ENCODE results near the gene PEX12.
"Not testable (repeated sequence)": the region's sequence is repeated elsewhere in the genome, so short reads cannot be mapped to it uniquely, and the experiment has no call there.

Gene PEX12

DNA sequence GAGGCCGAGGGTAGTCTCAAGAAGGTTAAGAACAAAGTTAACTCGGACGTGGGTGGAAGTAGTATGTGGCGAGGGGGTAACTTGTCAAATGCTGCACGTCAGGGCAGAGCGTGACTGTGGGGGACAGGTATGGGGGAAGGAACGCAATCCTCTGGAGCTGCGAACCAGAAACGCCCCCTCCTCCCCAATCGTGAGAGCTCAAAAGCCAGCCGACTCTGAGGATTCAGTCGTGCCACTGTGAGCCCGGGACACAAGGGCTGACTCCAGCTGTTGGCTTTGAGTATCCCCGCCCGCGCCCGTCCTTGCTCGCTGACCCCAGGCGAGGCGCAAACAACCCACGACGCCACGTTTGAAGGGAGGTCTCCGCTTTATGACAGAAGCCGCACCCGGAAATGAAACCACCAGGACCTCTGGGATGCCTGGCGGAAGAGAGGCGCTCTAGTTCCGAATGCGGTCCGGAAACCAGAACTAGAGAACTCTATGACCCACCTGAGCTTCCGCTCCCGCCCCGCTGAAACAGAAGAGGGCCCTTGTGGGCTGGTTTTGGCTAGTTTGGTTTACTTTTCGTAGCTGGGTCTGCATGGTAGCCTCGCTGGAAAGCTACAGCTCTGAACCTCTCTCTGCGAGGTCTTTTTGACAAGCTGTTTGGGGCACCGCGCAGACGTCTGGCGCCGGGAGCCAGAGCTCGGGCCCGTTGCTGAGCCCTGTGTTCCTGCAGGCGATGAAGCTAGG is at the start of gene PEX12:
Gene PEX12 (minus strand): TSS at position 375 of the 732 bp plus-strand sequence. CDS start 550 bp downstream, outside the sequence.
- DNase-seq, result peak; percentile 92

DNA sequence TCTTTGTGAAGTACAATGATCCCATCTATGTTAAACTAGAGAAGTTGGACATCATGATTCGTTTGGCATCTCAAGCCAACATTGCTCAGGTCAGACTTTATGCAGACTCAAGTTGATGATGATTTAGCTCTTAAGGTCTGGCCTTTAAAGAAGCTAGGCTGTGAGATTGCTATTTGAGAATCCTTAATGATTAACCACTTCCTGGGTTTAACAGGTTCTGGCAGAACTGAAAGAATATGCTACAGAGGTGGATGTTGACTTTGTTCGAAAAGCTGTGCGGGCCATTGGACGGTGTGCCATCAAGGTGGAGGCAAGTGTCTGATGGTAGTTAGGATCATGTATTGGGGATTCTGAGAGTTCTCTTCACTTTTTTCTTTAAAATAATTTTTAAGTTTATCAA is 49.0 kb upstream of the PEX12 start:
- DNase-seq, result no peak

- no peak for DNase-seq
Observed at GRCh38 chr17:35621768-35622167, 43.4 kb upstream of the PEX12 start.

DNA sequence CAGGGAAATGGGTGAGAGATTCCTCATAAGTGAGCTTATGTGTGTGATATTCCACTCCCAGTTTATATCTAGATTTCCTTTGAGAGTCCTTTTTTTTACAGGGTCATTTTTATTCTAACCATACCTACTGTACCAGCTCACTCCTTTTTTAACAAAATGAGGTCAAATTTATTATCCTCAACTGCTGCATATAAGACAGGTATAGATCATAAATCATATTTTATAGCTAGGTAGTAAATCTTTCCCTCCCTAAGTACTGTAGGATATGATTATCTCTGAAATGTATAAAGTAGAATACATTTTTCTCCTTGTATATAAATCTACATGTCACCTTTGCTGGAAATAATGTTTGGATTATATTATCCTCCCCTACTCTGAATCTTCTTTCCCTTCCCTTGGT is 40.3 kb upstream of the PEX12 start:
- DNase-seq, result no peak

DNA sequence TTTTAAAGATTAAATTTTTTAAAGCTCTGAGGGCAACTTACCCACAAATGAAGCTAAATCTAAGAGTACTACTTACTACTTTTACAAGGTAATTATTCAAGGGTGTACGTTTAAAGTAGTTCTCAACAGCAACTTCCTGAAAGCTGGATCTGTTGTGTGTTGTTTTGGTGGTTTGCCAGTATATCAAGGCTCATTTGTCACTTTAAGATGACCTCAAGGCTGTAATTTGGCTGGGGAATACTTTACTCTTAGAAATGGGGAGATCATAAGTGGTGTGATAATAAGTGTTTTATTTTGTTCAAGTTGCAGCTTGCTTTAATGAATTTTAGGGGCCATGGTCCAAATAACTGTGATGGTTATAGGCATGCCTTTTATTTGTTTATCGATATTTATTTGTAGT is 39.1 kb upstream of the PEX12 start:
- no peak for DNase-seq

GRCh38 chr17:35616536-35616935 is 38.2 kb upstream of the PEX12 start:
- no peak for DNase-seq

GRCh38 chr17:35614810-35615209 is 36.4 kb upstream of the PEX12 start:
- no peak for DNase-seq

DNA sequence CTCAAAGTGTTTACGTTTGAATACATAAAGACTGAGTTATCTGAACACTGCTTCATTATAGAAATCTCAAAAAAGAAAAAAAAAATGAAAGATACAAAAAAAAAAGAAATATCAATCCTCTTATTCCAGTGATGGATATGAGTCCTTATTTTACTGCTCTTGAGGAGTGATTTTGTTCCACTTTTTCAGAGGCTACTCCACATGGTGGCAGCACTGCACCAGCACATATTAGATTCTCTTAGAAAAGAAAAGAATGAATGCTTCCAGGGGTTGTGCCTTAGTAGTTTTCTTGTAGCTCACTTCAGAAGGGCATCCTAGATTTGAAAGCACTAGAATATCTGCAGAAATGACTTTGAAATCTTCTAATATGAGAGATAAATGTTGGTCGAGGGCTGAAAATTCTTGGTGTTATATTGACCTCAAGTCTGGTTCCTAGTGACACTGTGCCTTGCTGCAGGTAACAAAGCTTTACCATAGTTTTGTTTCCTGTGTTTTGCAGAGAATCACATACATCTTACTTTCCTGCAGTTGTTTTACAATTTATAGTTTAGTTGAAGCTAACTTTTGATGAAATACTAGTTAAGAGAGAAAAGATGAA is 34.7 kb upstream of the PEX12 start:
- peak; percentile 52 to 56 for DNase-seq

DNA sequence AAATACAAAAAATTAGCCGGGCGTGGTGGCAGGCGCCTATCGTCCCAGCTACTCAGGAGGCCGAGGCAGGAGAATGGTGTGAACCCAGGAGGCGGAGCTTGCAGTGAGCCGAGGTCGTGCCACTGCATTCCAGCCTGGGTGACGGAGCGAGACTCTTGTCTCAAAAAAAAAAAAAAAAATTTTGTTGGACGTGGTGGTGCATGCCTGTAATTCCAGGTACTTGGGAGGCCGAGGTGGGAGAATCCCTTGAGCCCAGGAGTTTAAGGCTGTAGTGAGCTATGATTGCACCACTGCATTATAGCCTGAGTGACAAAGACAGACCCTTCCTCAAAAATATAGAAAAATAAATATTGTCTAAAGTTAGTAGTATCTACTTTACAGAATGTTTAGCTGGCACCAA is 32.4 kb upstream of the PEX12 start:
- not testable (repeated sequence) for DNase-seq

DNA sequence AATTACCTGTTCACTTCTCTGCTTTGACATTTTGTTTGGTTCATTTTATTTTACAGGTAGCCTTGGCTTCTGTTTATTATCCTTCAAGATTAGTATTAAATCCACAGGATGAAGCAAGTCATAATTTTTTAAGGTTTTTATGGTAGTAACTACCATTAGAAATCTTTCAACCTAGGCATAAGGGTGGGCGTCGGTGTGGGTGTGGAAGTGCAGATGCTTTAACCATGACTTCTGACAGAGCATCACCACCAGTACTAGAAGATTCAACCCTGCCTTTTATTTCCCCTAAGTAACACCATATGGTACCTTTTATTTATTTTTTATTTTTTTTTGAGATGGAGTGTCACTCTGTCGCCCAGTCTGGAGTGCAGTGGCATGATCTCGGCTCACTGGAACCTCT is 31.5 kb upstream of the PEX12 start:
- no peak for DNase-seq

GRCh38 chr17:35607239-35607847 is 29.0 kb upstream of the PEX12 start:
- DNase-seq, result no peak

DNA sequence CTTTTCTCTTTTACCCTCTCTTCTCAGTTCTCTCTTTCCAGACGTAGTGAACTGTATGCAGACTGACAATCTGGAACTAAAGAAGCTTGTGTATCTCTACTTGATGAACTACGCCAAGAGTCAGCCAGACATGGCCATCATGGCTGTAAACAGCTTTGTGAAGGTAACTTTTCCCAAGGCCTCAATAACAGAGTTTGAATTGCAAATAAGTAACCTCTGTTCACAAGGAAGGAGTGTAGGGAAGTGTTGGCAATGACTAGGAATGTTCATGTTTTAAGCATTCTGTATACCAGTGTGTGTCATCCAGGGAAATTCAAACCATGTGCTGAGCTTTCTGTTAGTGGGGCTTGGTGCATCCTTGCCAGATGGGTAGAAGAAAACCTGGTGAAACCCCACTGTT is 27.3 kb upstream of the PEX12 start:
- DNase-seq, result no peak

DNA sequence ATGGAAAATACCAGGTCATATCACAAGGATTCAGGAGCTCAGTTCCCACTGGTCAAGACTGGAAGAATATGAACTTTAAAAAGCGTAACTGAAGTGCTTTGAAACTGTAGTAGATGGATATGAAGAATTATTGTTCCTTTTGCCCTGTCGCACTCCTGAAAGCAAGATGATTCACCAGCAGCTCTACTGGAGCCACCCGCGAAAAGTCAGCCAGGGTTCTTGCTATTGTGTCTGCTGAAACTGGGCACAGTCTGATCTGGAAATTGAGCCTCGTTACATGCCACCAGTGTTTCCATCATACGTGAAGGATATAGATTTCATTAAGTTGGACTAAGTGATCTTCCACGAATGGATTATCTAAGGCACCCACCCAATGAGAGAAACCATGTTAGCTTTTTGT is 25.3 kb upstream of the PEX12 start:
- no peak for DNase-seq

- DNase-seq, result no peak
Observed at GRCh38 chr17:35597604-35598003, 19.2 kb upstream of the PEX12 start.

DNA sequence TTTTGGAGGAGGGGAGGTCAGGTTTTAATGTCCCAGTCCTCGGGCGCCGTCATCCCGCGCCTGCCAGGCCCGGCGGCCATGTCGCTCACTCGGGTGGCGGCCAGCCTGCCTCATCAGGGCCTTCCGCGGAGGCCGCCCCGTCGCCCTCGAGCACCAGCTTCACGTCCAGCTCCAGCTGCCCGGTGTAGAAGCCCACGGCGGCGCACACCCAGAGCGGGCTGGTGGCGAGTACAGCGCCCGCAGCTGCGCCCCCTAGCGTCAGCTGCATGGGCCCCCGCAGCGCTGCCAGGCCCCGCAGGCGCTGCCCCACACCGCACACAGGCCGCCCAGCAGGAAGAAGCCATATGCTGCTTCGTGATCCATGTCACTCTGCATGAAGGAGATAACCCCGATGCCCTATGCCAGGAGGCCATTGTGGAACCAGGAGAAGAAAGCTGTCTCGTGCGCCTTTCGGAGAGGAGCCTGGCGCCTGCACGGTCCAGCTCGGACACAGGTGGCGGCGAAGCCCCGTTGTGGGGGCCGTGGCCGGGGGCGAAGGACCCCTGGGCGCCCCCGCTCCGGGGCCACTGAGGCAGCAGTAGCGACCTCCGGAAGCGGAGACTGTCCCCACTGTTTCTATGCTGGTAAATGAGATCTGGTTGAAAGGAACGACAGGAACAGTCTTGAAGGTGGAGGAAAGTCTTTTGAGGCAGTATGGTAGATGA is 18.3 kb upstream of the PEX12 start:
- DNase-seq, result no peak

- no peak for DNase-seq
Observed at GRCh38 chr17:35596072-35596471, 17.7 kb upstream of the PEX12 start.

GRCh38 chr17:35588196-35588920 is 10.0 kb upstream of the PEX12 start:
- peak; percentile 25 to 44 for DNase-seq

- peak; percentile 95 for DNase-seq
Observed at GRCh38 chr17:35587074-35587961, 8.9 kb upstream of the PEX12 start, which contains the start of gene AP2B1. TSS of gene AP2B1 (plus strand) at chr17:35587322. CDS start at chr17:35594031, 6,709 bp downstream.

DNA sequence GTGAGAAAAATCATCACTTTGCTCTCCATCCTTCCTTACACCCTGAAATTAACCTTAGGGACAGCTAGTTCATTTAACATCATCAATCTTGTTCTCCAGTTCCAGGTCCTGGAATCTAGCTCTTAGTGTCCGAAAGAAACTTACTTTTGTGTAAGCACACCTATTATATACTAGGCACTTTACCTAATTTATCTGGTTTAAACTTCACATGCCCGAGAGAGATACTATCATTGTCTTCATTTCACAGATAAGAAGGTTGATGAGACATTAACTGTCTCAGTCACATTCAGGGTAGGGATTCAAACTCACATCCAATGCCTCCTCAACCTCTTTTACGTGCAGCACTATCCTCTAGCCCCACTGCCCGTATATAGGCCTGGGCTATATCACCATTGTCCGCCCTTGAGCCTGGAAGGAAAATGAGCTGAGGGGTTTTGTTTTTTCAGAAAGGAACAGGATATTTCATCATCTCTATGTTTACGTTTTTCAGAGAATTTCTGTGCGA is 8.2 kb upstream of the PEX12 start:
- DNase-seq, result no peak

DNA sequence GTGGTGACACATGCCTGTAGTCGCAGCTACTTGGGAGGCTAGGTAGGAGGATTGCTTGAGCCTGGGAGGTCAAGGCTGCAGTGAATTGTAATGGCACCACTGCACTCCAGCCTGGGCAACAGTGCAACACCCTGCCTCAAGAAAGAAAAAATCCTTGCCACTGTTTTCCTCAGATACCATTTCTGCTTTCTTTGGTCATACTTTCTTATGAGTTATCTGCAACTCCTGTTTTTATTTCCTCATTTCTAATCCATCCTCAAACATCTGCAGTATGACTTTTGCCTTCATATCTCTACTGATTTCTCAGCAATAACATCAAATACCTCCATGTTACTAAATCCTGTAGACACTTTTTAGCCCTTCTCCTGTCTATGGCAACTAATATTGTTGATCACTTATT is 5.7 kb upstream of the PEX12 start:
- peak in 1 of 2 experiments; percentile 40 for DNase-seq

- DNase-seq, result no peak
Observed at GRCh38 chr17:35578929-35579432, 610 bp upstream of the PEX12 start.

All from AML-193 (cell line).